ENCODE results near the gene VSIG10L2.
"Not testable (repeated sequence)": the region's sequence is repeated elsewhere in the genome, so short reads cannot be mapped to it uniquely, and the experiment has no call there.

VSIG10L2 gene

GRCh38 chr11:125977333-125977732 lies 31.5 kb downstream of the VSIG10L2 start:
- H3K4me3 ChIP-seq (replicated peaks; ENCODE audit: low read depth, low read length) = no peak overlapping the region
- TF ChIP-seq, protein P1, sequence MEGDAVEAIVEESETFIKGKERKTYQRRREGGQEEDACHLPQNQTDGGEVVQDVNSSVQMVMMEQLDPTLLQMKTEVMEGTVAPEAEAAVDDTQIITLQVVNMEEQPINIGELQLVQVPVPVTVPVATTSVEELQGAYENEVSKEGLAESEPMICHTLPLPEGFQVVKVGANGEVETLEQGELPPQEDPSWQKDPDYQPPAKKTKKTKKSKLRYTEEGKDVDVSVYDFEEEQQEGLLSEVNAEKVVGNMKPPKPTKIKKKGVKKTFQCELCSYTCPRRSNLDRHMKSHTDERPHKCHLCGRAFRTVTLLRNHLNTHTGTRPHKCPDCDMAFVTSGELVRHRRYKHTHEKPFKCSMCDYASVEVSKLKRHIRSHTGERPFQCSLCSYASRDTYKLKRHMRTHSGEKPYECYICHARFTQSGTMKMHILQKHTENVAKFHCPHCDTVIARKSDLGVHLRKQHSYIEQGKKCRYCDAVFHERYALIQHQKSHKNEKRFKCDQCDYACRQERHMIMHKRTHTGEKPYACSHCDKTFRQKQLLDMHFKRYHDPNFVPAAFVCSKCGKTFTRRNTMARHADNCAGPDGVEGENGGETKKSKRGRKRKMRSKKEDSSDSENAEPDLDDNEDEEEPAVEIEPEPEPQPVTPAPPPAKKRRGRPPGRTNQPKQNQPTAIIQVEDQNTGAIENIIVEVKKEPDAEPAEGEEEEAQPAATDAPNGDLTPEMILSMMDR (IDR thresholded peaks at IDR 0.05; ENCODE audit: low read depth, low read length, missing control alignments) = no peak
- no peak for DNase-seq (ENCODE audit: extremely low read depth, low read depth)

GRCh38 chr11:125978181-125978716 lies 32.4 kb downstream of the VSIG10L2 start:
- H3K4me3 ChIP-seq (replicated peaks; ENCODE audit: low read depth, low read length) = no peak overlapping the region
- TF ChIP-seq, protein P1 (IDR thresholded peaks at IDR 0.05; ENCODE audit: low read depth, low read length, missing control alignments) = no peak
- no peak for DNase-seq (ENCODE audit: extremely low read depth, low read depth)

DNA sequence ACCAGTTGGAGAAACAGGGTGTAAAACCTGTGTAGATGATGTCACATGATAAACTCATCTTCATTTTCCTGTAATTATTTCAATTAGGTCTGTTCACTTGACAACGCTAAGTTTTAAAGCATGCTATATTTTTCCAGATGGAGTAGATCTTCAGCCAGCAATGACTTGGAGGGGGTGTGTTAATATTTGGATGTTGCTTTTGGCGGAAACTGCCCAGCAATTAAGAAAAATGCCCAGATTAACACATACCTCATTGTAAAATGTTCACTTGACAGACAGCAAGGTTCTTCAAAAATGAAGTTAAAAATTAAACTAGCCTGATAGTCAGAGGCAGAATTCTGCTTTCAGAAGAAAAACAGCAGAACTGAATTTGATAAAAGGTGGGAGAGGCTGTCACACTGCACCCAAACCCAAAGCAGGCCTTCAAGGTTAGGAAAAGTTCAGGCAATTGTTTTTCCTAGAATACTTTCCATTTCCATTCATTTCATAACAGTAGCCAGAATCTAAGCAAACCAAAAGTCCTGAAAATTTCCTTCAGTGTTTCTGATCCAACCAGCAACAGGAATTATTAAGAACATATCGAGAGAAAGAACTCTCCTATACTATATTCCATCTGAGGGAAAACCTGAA lies 33.0 kb downstream of the VSIG10L2 start:
- H3K4me3 ChIP-seq (replicated peaks; ENCODE audit: low read depth, low read length) = no peak overlapping the region
- DNase-seq (ENCODE audit: extremely low read depth, low read depth) = no peak
- TF ChIP-seq, protein P1 (IDR thresholded peaks at IDR 0.05; ENCODE audit: low read depth, low read length, missing control alignments) = no peak

DNA sequence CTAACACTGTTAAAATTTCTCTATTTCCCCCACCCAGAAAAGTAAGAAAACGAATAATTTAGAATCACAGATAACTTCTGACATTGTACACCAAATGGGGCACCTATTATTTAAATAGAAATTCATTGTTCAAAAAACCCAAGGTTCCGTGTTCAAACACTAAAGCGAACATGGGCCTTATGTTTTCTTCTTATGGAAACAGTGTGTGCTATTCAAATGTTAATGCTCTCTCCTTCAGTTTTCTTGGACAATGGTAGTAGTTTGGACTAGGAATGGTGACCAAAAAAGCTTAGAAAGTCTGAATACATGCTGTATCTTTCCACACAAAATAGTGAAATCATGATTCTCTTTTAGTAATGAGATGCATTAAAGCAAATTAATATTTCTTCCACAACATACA lies 33.7 kb downstream of the VSIG10L2 start:
- DNase-seq (ENCODE audit: extremely low read depth, low read depth) = no peak
- no peak overlapping the region for H3K4me3 ChIP-seq (replicated peaks; ENCODE audit: low read depth, low read length)
- TF ChIP-seq, protein P1 (IDR thresholded peaks at IDR 0.05; ENCODE audit: low read depth, low read length, missing control alignments) = no peak

DNA sequence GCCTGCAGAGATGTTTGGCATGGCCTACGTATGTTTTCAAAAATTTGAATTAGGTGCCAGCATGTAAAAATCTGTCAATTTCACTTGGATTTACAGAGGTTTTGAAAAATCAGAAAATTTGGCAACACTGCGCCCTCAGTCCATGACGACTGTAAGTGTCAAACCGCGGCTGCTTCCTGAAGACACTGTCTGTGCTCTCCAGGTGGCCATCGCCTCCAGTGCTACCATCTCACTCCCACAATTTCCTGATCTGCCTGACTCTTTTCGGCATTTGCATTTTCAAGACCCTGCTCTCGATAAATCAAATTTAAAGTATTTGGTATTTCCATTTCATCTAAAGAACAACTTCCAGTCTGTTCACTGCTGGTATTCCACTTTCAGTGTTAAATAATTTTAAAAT lies 34.6 kb downstream of the VSIG10L2 start:
- DNase-seq (ENCODE audit: extremely low read depth, low read depth) = no peak
- H3K4me3 ChIP-seq (replicated peaks; ENCODE audit: low read depth, low read length) = no peak overlapping the region
- TF ChIP-seq, protein P1 (IDR thresholded peaks at IDR 0.05; ENCODE audit: low read depth, low read length, missing control alignments) = no peak

DNA sequence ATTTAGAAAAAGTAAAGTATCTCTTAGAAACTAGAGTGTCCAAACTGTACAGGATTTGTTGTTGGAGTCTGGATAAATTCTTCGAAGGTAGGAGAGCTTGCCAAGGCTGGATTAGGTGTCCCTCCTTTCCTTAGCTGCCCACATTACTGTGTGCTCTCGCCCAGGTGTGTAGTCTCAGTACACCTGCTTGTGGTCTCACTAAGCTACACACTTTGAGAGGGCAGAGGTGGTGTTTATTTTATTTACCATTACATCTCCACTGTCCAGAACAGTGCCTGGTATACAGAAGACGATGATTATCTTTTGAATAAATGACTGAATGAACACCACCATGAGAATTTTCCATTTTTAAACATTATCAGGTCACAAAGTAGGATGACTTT lies 36.5 kb downstream of the VSIG10L2 start:
- DNase-seq (ENCODE audit: extremely low read depth, low read depth) = no peak

GRCh38 chr11:125985956-125986355 lies 40.1 kb downstream of the VSIG10L2 start:
- not testable (repeated sequence) for H3K4me3 ChIP-seq (replicated peaks; ENCODE audit: low read depth, low read length); DNase-seq (ENCODE audit: extremely low read depth, low read depth)

More for the DNA sequence above, 36.5 kb downstream of the VSIG10L2 start:
- TF ChIP-seq, protein P1 (IDR thresholded peaks at IDR 0.05; ENCODE audit: low read depth, low read length, missing control alignments) = no peak
- no peak overlapping the region for H3K4me3 ChIP-seq (replicated peaks; ENCODE audit: low read depth, low read length)
